Measurements from ENCODE around the gene AFAP1. TPM values are rescaled to one million over a fixed set of nuclear protein-coding genes. Genes with fewer than 3 reads are reported as not detected.

AFAP1 gene
- total RNA-seq, 4 donors from 2014 or later: 8.2 to 22.3 (median 15.2) TPM

DNA sequence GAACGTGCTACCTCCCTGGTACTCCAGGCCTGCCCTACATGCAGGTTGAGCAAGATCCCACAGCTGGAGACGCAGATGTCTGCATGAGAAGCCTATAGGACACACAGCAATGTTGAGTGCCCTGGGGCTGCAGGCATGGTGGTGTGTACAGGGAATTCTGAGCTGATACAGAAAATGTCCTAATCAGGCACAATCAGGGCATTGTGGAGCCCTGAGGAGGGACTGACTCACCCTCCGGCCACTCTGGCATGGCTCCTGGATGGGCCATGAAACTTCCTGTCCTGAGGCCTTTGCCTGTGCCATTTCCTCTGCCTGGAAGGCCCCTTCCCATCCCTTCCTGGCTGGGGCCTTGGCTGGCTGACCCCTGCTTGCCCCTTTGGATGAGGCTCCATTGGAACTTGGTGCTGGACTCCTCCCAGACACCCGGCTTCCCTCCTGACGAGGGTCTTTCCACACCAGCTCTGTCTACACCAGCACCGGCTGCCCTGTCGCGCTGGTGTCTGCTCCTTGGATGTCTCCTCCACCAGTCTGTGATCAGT lies 16.7 kb upstream of the AFAP1 start:
- TF ChIP-seq, protein P1, sequence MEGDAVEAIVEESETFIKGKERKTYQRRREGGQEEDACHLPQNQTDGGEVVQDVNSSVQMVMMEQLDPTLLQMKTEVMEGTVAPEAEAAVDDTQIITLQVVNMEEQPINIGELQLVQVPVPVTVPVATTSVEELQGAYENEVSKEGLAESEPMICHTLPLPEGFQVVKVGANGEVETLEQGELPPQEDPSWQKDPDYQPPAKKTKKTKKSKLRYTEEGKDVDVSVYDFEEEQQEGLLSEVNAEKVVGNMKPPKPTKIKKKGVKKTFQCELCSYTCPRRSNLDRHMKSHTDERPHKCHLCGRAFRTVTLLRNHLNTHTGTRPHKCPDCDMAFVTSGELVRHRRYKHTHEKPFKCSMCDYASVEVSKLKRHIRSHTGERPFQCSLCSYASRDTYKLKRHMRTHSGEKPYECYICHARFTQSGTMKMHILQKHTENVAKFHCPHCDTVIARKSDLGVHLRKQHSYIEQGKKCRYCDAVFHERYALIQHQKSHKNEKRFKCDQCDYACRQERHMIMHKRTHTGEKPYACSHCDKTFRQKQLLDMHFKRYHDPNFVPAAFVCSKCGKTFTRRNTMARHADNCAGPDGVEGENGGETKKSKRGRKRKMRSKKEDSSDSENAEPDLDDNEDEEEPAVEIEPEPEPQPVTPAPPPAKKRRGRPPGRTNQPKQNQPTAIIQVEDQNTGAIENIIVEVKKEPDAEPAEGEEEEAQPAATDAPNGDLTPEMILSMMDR (IDR thresholded peaks at IDR 0.05): no peak
- TF ChIP-seq POLR2A (IDR thresholded peaks at IDR 0.05): no peak
- intact Hi-C loops (cut with DNase I; ENCODE audit: low total_unique reads): no loop called here
- 78 to 89% methylated on average over 8 of the region's 8 CpGs for WGBS, 2 donors
- no peak overlapping the region for H3K4me3 ChIP-seq (ENCODE audit: low read depth, poor library complexity, severe bottlenecking)
- DNase-seq (ENCODE audit: low spot score in 2 of 2): no peak

DNA sequence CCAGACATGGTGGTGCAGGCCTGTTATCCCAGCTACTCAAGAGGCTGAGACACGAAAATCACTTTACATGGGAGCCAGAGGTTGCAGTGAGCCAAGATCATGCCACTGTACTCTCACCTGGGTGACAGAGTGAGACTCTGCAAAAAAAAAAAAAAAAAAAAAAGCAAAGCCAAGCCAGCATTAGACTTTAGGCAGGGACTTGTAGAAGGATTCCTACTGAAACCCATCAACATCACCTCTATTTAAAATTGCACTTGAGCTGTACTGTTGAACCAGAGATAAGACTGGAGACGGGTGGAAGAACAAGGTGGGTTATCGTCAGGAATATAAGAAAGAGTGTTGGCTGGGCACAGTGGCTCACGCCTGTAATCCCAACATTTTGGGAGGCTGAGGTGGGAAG lies 15.7 kb upstream of the AFAP1 start:
- intact Hi-C loops (cut with DNase I; ENCODE audit: low total_unique reads): no loop called here
- TF ChIP-seq POLR2A (IDR thresholded peaks at IDR 0.05): no peak
- TF ChIP-seq, protein P1 (IDR thresholded peaks at IDR 0.05): no peak
- 76 to 80% methylated on average over 4 of the region's 4 CpGs for whole genome bisulfite sequencing, 2 donors
- DNase-seq (ENCODE audit: low spot score in 2 of 2): no peak
- H3K4me3 ChIP-seq (ENCODE audit: low read depth, poor library complexity, severe bottlenecking): no peak overlapping the region

DNA sequence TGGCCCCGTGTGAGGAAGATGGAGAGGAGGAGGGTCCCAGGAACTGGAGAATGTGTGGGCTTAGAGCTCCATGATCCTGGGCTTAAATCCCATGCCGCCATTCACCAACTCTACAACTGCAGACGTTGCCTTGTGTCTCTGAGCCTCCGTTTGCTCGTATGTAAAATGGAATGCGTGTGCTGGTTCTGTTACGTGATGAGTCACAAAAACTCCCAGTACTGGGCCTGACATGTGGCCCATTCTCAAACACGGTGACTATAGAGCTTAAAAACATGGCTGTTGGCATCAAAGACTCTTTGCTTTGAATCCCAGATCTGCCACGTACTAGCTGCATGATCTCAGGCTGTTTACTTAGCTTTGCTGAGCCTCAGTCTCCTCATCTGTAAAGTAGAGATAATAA lies 13.0 kb upstream of the AFAP1 start:
- WGBS, 2 donors: 86 to 93% methylated on average over 9 of the region's 9 CpGs

DNA sequence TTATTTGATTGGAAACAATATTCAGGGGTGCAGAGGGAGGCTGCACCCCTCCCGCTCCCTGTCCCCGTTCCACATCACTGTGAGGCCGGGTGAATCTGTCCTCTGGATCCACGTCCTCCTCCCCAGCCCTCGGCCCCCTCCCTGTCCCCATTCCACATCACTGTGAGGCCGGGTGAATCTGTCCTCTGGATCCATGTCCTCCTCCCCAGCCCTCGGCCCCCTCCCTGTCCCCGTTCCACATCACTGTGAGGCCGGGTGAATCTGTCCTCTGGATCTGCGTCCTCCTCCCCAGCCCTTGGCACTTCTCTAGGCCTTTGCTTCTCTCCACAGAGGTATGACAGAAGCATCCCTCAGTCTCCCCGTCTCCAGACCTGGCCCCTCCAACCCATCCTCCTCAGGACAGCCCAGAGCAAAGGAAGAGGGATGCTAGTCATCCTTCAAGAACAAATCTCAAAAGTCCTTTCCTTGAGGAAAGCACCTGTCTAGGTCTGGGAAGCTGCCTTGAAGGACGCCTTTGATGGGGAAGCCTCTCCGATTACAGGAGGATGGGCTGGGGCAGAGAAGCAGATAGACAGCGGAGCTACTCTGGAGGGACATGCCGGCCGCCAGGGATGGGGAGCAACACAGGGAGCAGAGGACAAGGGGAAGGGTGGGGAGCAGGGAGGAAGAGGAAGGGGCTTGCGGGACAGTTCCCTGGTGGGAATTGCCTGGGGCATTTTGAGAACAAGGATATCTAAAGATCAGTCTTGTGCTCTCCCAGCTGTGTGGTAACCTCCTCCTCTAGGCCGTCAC lies 10.8 kb upstream of the AFAP1 start:
- H3K4me3 ChIP-seq (ENCODE audit: low read depth, poor library complexity, severe bottlenecking): no peak overlapping the region
- DNase-seq (ENCODE audit: low spot score in 2 of 2): no peak
- TF ChIP-seq POLR2A (IDR thresholded peaks at IDR 0.05): no peak
- TF ChIP-seq, protein P1 (IDR thresholded peaks at IDR 0.05): no peak
- intact Hi-C loops (cut with DNase I; ENCODE audit: low total_unique reads): no loop called here
- WGBS, 2 donors: 91 to 94% methylated on average over 18 of the region's 18 CpGs

More for the DNA sequence above, 13.0 kb upstream of the AFAP1 start:
- TF ChIP-seq, protein P1 (IDR thresholded peaks at IDR 0.05): no peak
- no peak for TF ChIP-seq POLR2A (IDR thresholded peaks at IDR 0.05)
- DNase-seq (ENCODE audit: low spot score in 2 of 2): no peak
- no peak overlapping the region for H3K4me3 ChIP-seq (ENCODE audit: low read depth, poor library complexity, severe bottlenecking)
- intact Hi-C loops (cut with DNase I; ENCODE audit: low total_unique reads): no loop called here

DNA sequence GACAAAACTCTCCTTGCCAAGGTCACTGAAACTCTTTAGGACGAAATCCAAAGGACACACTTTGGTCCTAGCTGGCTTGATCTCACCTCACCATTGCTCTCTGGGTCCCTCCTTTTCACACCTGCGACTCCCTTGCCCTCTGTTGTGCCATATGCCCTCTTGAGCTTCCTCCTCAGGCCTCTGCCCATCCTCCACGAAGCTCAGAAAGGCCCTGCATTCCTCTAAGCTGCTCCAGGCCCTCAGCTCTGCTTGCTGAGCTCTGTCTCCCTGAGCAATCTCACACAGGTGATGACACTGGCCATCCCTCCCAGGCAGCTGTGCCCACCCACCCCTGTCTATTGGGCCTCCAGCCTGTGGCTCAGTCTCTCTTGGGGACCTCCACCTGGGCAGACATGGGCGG lies 10.1 kb upstream of the AFAP1 start:
- TF ChIP-seq, protein P1 (IDR thresholded peaks at IDR 0.05): no peak
- TF ChIP-seq POLR2A (IDR thresholded peaks at IDR 0.05): no peak
- intact Hi-C loops (cut with DNase I; ENCODE audit: low total_unique reads): no loop called here
- WGBS, 2 donors: 84 to 88% methylated on average over 4 of the region's 4 CpGs
- H3K4me3 ChIP-seq (ENCODE audit: low read depth, poor library complexity, severe bottlenecking): no peak overlapping the region
- no peak for DNase-seq (ENCODE audit: low spot score in 2 of 2)

Measured in lower leg skin (tissue), 4 donors.